ENCODE data around the gene MACIR.

Gene MACIR

GRCh38 chr5:103245761-103246160 is 12.8 kb upstream of the MACIR start:
- DNase-seq (ENCODE audit: low spot score): no peak

GRCh38 chr5:103247118-103247517 is 11.4 kb upstream of the MACIR start:
- DNase-seq (ENCODE audit: low spot score): no peak

GRCh38 chr5:103249068-103249467 is 9.5 kb upstream of the MACIR start:
- no peak for DNase-seq (ENCODE audit: low spot score)

GRCh38 chr5:103254921-103255320 is 3.6 kb upstream of the MACIR start:
- DNase-seq (ENCODE audit: low spot score): no peak

- no peak for DNase-seq (ENCODE audit: low spot score)
These were observed 2.9 kb upstream of the MACIR start for GRCh38 chr5:103255691-103256090.

GRCh38 chr5:103256178-103256577 is 2.4 kb upstream of the MACIR start:
- DNase-seq (ENCODE audit: low spot score): no peak

- peak; percentile 48 for DNase-seq (ENCODE audit: low spot score)
These were observed 568 bp downstream of the MACIR start for GRCh38 chr5:103258957-103259704.

GRCh38 chr5:103259705-103260355 is 1.3 kb downstream of the MACIR start:
- DNase-seq (ENCODE audit: low spot score): peak; percentile 32

GRCh38 chr5:103260951-103261350 is 2.4 kb downstream of the MACIR start:
- DNase-seq (ENCODE audit: low spot score): no peak

- DNase-seq (ENCODE audit: low spot score): no peak
These were observed 3.9 kb downstream of the MACIR start for GRCh38 chr5:103262422-103262871.

GRCh38 chr5:103263054-103263453 is 4.5 kb downstream of the MACIR start:
- no peak for DNase-seq (ENCODE audit: low spot score)

GRCh38 chr5:103264508-103264907 is 5.9 kb downstream of the MACIR start:
- no peak for DNase-seq (ENCODE audit: low spot score)

GRCh38 chr5:103270581-103270980 is 12.0 kb downstream of the MACIR start:
- DNase-seq (ENCODE audit: low spot score): no peak

GRCh38 chr5:103271570-103272289 is 13.2 kb downstream of the MACIR start:
- no peak for DNase-seq (ENCODE audit: low spot score)

- DNase-seq (ENCODE audit: low spot score): peak; percentile 20
These were observed 13.8 kb downstream of the MACIR start for GRCh38 chr5:103272377-103272776.

GRCh38 chr5:103273952-103274351 is 15.4 kb downstream of the MACIR start:
- no peak for DNase-seq (ENCODE audit: low spot score)

GRCh38 chr5:103275851-103276250 is 17.3 kb downstream of the MACIR start:
- no peak for DNase-seq (ENCODE audit: low spot score)

GRCh38 chr5:103280967-103281366 is 22.4 kb downstream of the MACIR start:
- no peak for DNase-seq (ENCODE audit: low spot score)

- DNase-seq (ENCODE audit: low spot score): no peak
These were observed 24.6 kb downstream of the MACIR start for GRCh38 chr5:103283120-103283519.

GRCh38 chr5:103283869-103284268 is 25.3 kb downstream of the MACIR start:
- DNase-seq (ENCODE audit: low spot score): no peak

- DNase-seq (ENCODE audit: low spot score): no peak
These were observed 28.1 kb downstream of the MACIR start for GRCh38 chr5:103286622-103287021.

GRCh38 chr5:103289024-103289423 is 30.5 kb downstream of the MACIR start:
- no peak for DNase-seq (ENCODE audit: low spot score)

GRCh38 chr5:103290846-103291245 is 32.3 kb downstream of the MACIR start:
- DNase-seq (ENCODE audit: low spot score): no peak

Data from GM03348 (cell line).